ENCODE results near the gene ZC3H14.

ZC3H14 gene

GRCh38 chr14:88553886-88554456 is 8.9 kb upstream of the ZC3H14 start:
- DNase-seq: no peak

- no peak for DNase-seq
These were observed 8.2 kb upstream of the ZC3H14 start, which contains the start of gene PTPN21 for GRCh38 chr14:88554457-88555286. Gene PTPN21 (minus strand): TSS chr14:88555007. CDS start chr14:88550417, 4,590 bp downstream.

- no peak for DNase-seq
These were observed 6.3 kb upstream of the ZC3H14 start for GRCh38 chr14:88556581-88556980.

- DNase-seq: peak; percentile 8 to 9
These were observed 3.0 kb upstream of the ZC3H14 start for GRCh38 chr14:88559852-88560251.

GRCh38 chr14:88562532-88562830 is 356 bp upstream of the ZC3H14 start:
- no peak for DNase-seq

- no peak for DNase-seq
These were observed 1.0 kb downstream of the ZC3H14 start for GRCh38 chr14:88563845-88564244.

- DNase-seq: no peak
These were observed 2.6 kb downstream of the ZC3H14 start for GRCh38 chr14:88565427-88565826.

- DNase-seq: no peak
These were observed 5.4 kb downstream of the ZC3H14 start for GRCh38 chr14:88568196-88568595.

- DNase-seq: no peak
These were observed 9.3 kb downstream of the ZC3H14 start for GRCh38 chr14:88572117-88572516.

- no peak for DNase-seq
These were observed 13.4 kb downstream of the ZC3H14 start for GRCh38 chr14:88576222-88576621.

GRCh38 chr14:88584451-88584850 is 21.6 kb downstream of the ZC3H14 start:
- DNase-seq: no peak

GRCh38 chr14:88588081-88588480 is 25.2 kb downstream of the ZC3H14 start:
- no peak for DNase-seq

- no peak for DNase-seq
These were observed 27.3 kb downstream of the ZC3H14 start for GRCh38 chr14:88590173-88590572.

GRCh38 chr14:88592031-88592430 is 29.2 kb downstream of the ZC3H14 start:
- no peak for DNase-seq

GRCh38 chr14:88597038-88597437 is 34.2 kb downstream of the ZC3H14 start:
- no peak for DNase-seq

- no peak for DNase-seq
These were observed 34.8 kb downstream of the ZC3H14 start for GRCh38 chr14:88597601-88598000.

GRCh38 chr14:88598097-88598675 is 35.3 kb downstream of the ZC3H14 start:
- no peak for DNase-seq

- no peak for DNase-seq
These were observed 36.5 kb downstream of the ZC3H14 start for GRCh38 chr14:88599326-88599725.

- no peak for DNase-seq
These were observed 37.1 kb downstream of the ZC3H14 start for GRCh38 chr14:88599761-88600439.

GRCh38 chr14:88604212-88604611 is 41.4 kb downstream of the ZC3H14 start:
- no peak for DNase-seq

GRCh38 chr14:88605594-88605993 is 42.8 kb downstream of the ZC3H14 start:
- DNase-seq: no peak

GRCh38 chr14:88607829-88608228 is 45.0 kb downstream of the ZC3H14 start:
- no peak for DNase-seq

- no peak for DNase-seq
These were observed 49.0 kb downstream of the ZC3H14 start for GRCh38 chr14:88611878-88612277.

GRCh38 chr14:88612981-88613380 is 50.1 kb downstream of the ZC3H14 start:
- DNase-seq: no peak

All from AML-193 (cell line).